ENCODE measurements around the gene TFAP2A. TPM values are rescaled to one million over a fixed set of nuclear protein-coding genes. Genes with fewer than 3 reads are reported as not detected.

The TFAP2A gene
- polyA plus RNA-seq, 1 donor (not counting 4 experiments of a cell fraction or from before 2014, with no cell fraction given), result 30.2 TPM

- Histone ChIP-seq H3K27me3 (ENCODE audit: control insufficient read depth, extremely low read depth, insufficient read depth, low read length) (no peaks in the 10 kb centered on the region), H3K27ac (ENCODE audit: control insufficient read depth, insufficient read depth, low read length) (peak overlapping the region; percentile 100), H3K4me1 (ENCODE audit: control insufficient read depth, extremely low read depth, insufficient read depth, low read length) (peaks cover 7% of the 10 kb centered on the region), H3K36me3 (ENCODE audit: control insufficient read depth in 2 of 2, extremely low read depth in 1 of 2, insufficient read depth in 2 of 2, low read length in 2 of 2) (peaks cover 6 to 36% of the 10 kb centered on the region in 2 experiments), H3K9me1 (ENCODE audit: control insufficient read depth, extremely low read depth, insufficient read depth, low read length) (no peaks in the 10 kb centered on the region), H4K20me1 (ENCODE audit: control insufficient read depth, extremely low read depth, insufficient read depth, low read length) (peaks cover 24% of the 10 kb centered on the region), H3K4me3 (ENCODE audit: control insufficient read depth in 2 of 3, extremely low read depth in 1 of 3, insufficient read depth in 2 of 3, low read depth in 1 of 3, low read length in 3 of 3) (peak overlapping the region; percentile 65 to 99 (median 98)), H2AFZ (ENCODE audit: control insufficient read depth, low read length) (no peak overlapping the region), H3K9me3 (ENCODE audit: control insufficient read depth, low read depth, low read length) (no peaks in the 10 kb centered on the region), H3K4me2 (ENCODE audit: control insufficient read depth, extremely low read depth, insufficient read depth, low read depth, low read length) (peak overlapping the region; percentile 62), H3K79me2 (ENCODE audit: control insufficient read depth, insufficient read depth, low read length) (peaks cover 97% of the 10 kb centered on the region), H3K9ac (ENCODE audit: control insufficient read depth, extremely low read depth, insufficient read depth, low read length) (peak overlapping the region; percentile 100)
- FAIRE-seq (no peak), DNase-seq (ENCODE audit: low read depth, low spot score) (no peak)
- dilution Hi-C loops (cut with MboI; ENCODE audit: extremely low pct_ligation_motif_present, low sequenced_read_pairs), result no loop called here
- no peak for TF ChIP-seq EZH2 (IDR thresholded peaks at IDR 0.05; ENCODE audit: low read length)
- no peak for TF ChIP-seq CTCF (optimal IDR thresholded peaks at IDR 0.05 in 1 of 3, IDR thresholded peaks at IDR 0.05 in 1 of 3, conservative IDR thresholded peaks at IDR 0.05 in 1 of 3; ENCODE audit: extremely low read depth in 1 of 3, insufficient read depth in 2 of 3, low read length in 3 of 3)
These were observed 2.9 kb downstream of the TFAP2A start for GRCh38 chr6:10411971-10412460.

- peak overlapping the region; percentile 65 to 99 (median 98) for H3K4me3 ChIP-seq (ENCODE audit: control insufficient read depth in 2 of 3, extremely low read depth in 1 of 3, insufficient read depth in 2 of 3, low read depth in 1 of 3, low read length in 3 of 3)
- TF ChIP-seq EZH2 (IDR thresholded peaks at IDR 0.05; ENCODE audit: low read length) (no peak), CTCF (optimal IDR thresholded peaks at IDR 0.05 in 1 of 3, IDR thresholded peaks at IDR 0.05 in 1 of 3, conservative IDR thresholded peaks at IDR 0.05 in 1 of 3; ENCODE audit: extremely low read depth in 1 of 3, insufficient read depth in 2 of 3, low read length in 3 of 3) (no peak)
- dilution Hi-C loops (cut with MboI; ENCODE audit: extremely low pct_ligation_motif_present, low sequenced_read_pairs), result no loop called here
- DNase-seq (ENCODE audit: low read depth, low spot score) (no peak), FAIRE-seq (no peak)
- H3K4me2 ChIP-seq (ENCODE audit: control insufficient read depth, extremely low read depth, insufficient read depth, low read depth, low read length), result peak overlapping the region; percentile 62
- no peaks in the 10 kb centered on the region for H3K9me1 ChIP-seq (ENCODE audit: control insufficient read depth, extremely low read depth, insufficient read depth, low read length)
- H3K27ac ChIP-seq (ENCODE audit: control insufficient read depth, insufficient read depth, low read length), result peak overlapping the region; percentile 100
- peaks cover 6 to 38% of the 10 kb centered on the region in 2 experiments for H3K36me3 ChIP-seq (ENCODE audit: control insufficient read depth in 2 of 2, extremely low read depth in 1 of 2, insufficient read depth in 2 of 2, low read length in 2 of 2)
- H3K79me2 ChIP-seq (ENCODE audit: control insufficient read depth, insufficient read depth, low read length), result peaks cover 97% of the 10 kb centered on the region
- H4K20me1 ChIP-seq (ENCODE audit: control insufficient read depth, extremely low read depth, insufficient read depth, low read length), result peaks cover 27% of the 10 kb centered on the region
- no peaks in the 10 kb centered on the region for H3K9me3 ChIP-seq (ENCODE audit: control insufficient read depth, low read depth, low read length)
- peaks cover 9% of the 10 kb centered on the region for H3K4me1 ChIP-seq (ENCODE audit: control insufficient read depth, extremely low read depth, insufficient read depth, low read length)
- H3K27me3 ChIP-seq (ENCODE audit: control insufficient read depth, extremely low read depth, insufficient read depth, low read length), result no peaks in the 10 kb centered on the region
- H3K9ac ChIP-seq (ENCODE audit: control insufficient read depth, extremely low read depth, insufficient read depth, low read length), result peak overlapping the region; percentile 100
- H2AFZ ChIP-seq (ENCODE audit: control insufficient read depth, low read length), result no peak overlapping the region
These were observed 3.5 kb downstream of the TFAP2A start for GRCh38 chr6:10411131-10411970.
